ENCODE results near the gene LRRC28.

Gene LRRC28

GRCh38 chr15:99307735-99308134, 56.5 kb downstream of the LRRC28 start:
- DNase-seq, result no peak

GRCh38 chr15:99310745-99311144, 59.5 kb downstream of the LRRC28 start:
- no peak for DNase-seq

- DNase-seq, result no peak
Measured at GRCh38 chr15:99312228-99312627, 60.9 kb downstream of the LRRC28 start.

- no peak for DNase-seq
Measured at GRCh38 chr15:99312794-99313193, 61.5 kb downstream of the LRRC28 start.

GRCh38 chr15:99315636-99316035, 64.4 kb downstream of the LRRC28 start:
- DNase-seq, result no peak

GRCh38 chr15:99320374-99321215, 69.3 kb downstream of the LRRC28 start:
- DNase-seq, result no peak

GRCh38 chr15:99321468-99321867, 70.2 kb downstream of the LRRC28 start:
- no peak for DNase-seq

- DNase-seq, result no peak
Measured at GRCh38 chr15:99322643-99323405, 71.5 kb downstream of the LRRC28 start.

- DNase-seq, result no peak
Measured at GRCh38 chr15:99324082-99324620, 72.9 kb downstream of the LRRC28 start.

- DNase-seq, result no peak
Measured at GRCh38 chr15:99324700-99325099, 73.4 kb downstream of the LRRC28 start.

- DNase-seq, result no peak
Measured at GRCh38 chr15:99326235-99326634, 75.0 kb downstream of the LRRC28 start.

- DNase-seq, result no peak
Measured at GRCh38 chr15:99328106-99329072, 77.1 kb downstream of the LRRC28 start.

GRCh38 chr15:99331381-99331780, 80.1 kb downstream of the LRRC28 start:
- DNase-seq, result no peak

GRCh38 chr15:99333413-99333812, 82.1 kb downstream of the LRRC28 start:
- no peak for DNase-seq

GRCh38 chr15:99333981-99334380, 82.7 kb downstream of the LRRC28 start:
- no peak for DNase-seq

- no peak for DNase-seq
Measured at GRCh38 chr15:99335508-99335907, 84.2 kb downstream of the LRRC28 start.

- no peak for DNase-seq
Measured at GRCh38 chr15:99336794-99337193, 85.5 kb downstream of the LRRC28 start.

- no peak for DNase-seq
Measured at GRCh38 chr15:99340347-99340746, 89.1 kb downstream of the LRRC28 start.

- no peak for DNase-seq
Measured at GRCh38 chr15:99341786-99342185, 90.5 kb downstream of the LRRC28 start.

- DNase-seq, result no peak
Measured at GRCh38 chr15:99343208-99343607, 91.9 kb downstream of the LRRC28 start.

- no peak for DNase-seq
Measured at GRCh38 chr15:99343881-99344551, 92.7 kb downstream of the LRRC28 start.

GRCh38 chr15:99344639-99345038, 93.4 kb downstream of the LRRC28 start:
- no peak for DNase-seq

Data from cortex of kidney (tissue), 1 donor.